Measurements from ENCODE around the gene IFITM2.
"Not testable (repeated sequence)": the region's sequence is repeated elsewhere in the genome, so short reads cannot be mapped to it uniquely, and the experiment has no call there.

IFITM2 gene

GRCh38 chr11:307766-308708 is at the start of gene IFITM2:
TSS of gene IFITM2 (plus strand) at chr11:307816. CDS start at chr11:308193, 377 bp downstream.
- not testable (repeated sequence) for DNase-seq (ENCODE audit: low spot score)

- no peak for DNase-seq (ENCODE audit: low spot score)
These were observed 48.2 kb upstream of the IFITM2 start for GRCh38 chr11:259413-259812.

GRCh38 chr11:261624-262023 is 46.0 kb upstream of the IFITM2 start:
- no peak for DNase-seq (ENCODE audit: low spot score)

GRCh38 chr11:266676-267439 is 40.8 kb upstream of the IFITM2 start:
- DNase-seq (ENCODE audit: low spot score) = peak; percentile 21

- DNase-seq (ENCODE audit: low spot score) = peak; percentile 63
These were observed 40.1 kb upstream of the IFITM2 start for GRCh38 chr11:267491-267994.

GRCh38 chr11:268716-269145 is 38.9 kb upstream of the IFITM2 start:
- peak; percentile 74 for DNase-seq (ENCODE audit: low spot score)

GRCh38 chr11:269146-269890 is 38.3 kb upstream of the IFITM2 start:
- DNase-seq (ENCODE audit: low spot score) = peak; percentile 48

GRCh38 chr11:270451-271318 is 36.9 kb upstream of the IFITM2 start:
- no peak for DNase-seq (ENCODE audit: low spot score)

GRCh38 chr11:271319-271715 is 36.3 kb upstream of the IFITM2 start:
- DNase-seq (ENCODE audit: low spot score) = no peak

- no peak for DNase-seq (ENCODE audit: low spot score)
These were observed 35.3 kb upstream of the IFITM2 start for GRCh38 chr11:272195-272930.

GRCh38 chr11:272931-273198 is 34.8 kb upstream of the IFITM2 start:
- no peak for DNase-seq (ENCODE audit: low spot score)

- no peak for DNase-seq (ENCODE audit: low spot score)
These were observed 31.4 kb upstream of the IFITM2 start for GRCh38 chr11:276219-276618.

- DNase-seq (ENCODE audit: low spot score) = no peak
These were observed 29.3 kb upstream of the IFITM2 start, which contains the start of gene NLRP6 for GRCh38 chr11:278001-278951. TSS of gene NLRP6 (plus strand) at chr11:278407. CDS start at chr11:278570, 163 bp downstream.

GRCh38 chr11:279040-279965 is 28.3 kb upstream of the IFITM2 start:
- no peak for DNase-seq (ENCODE audit: low spot score)

- DNase-seq (ENCODE audit: low spot score) = no peak
These were observed 27.5 kb upstream of the IFITM2 start for GRCh38 chr11:279966-280705.

- DNase-seq (ENCODE audit: low spot score) = no peak
These were observed 26.7 kb upstream of the IFITM2 start for GRCh38 chr11:280706-281485.
